ENCODE data around the gene CFD.
"Not testable (repeated sequence)": the region's sequence is repeated elsewhere in the genome, so short reads cannot be mapped to it uniquely, and the experiment has no call there.

Gene CFD

GRCh38 chr19:852136-853013 is 7.1 kb upstream of the CFD start, which contains the start of gene ELANE:
Gene ELANE (plus strand): TSS chr19:852303. CDS start chr19:852329, 26 bp downstream.
- no peak for DNase-seq (ENCODE audit: low spot score)

GRCh38 chr19:853014-853585 is 6.4 kb upstream of the CFD start:
- no peak for DNase-seq (ENCODE audit: low spot score)

GRCh38 chr19:853614-854220 is 5.7 kb upstream of the CFD start:
- DNase-seq (ENCODE audit: low spot score) = not testable (repeated sequence)

GRCh38 chr19:854549-854948 is 4.9 kb upstream of the CFD start:
- no peak for DNase-seq (ENCODE audit: low spot score)

GRCh38 chr19:855142-855541 is 4.3 kb upstream of the CFD start:
- DNase-seq (ENCODE audit: low spot score) = no peak

- DNase-seq (ENCODE audit: low spot score) = no peak
Measured at GRCh38 chr19:855566-856120, 3.8 kb upstream of the CFD start.

- no peak for DNase-seq (ENCODE audit: low spot score)
Measured at GRCh38 chr19:858284-858683, 1.2 kb upstream of the CFD start.

- DNase-seq (ENCODE audit: low spot score) = no peak
Measured at GRCh38 chr19:861141-861755, 1.8 kb downstream of the CFD start.

- peak; percentile 80 for DNase-seq (ENCODE audit: low spot score)
Measured at GRCh38 chr19:861756-862580, 2.5 kb downstream of the CFD start.

- DNase-seq (ENCODE audit: low spot score) = no peak
Measured at GRCh38 chr19:862581-863314, 3.3 kb downstream of the CFD start.

- no peak for DNase-seq (ENCODE audit: low spot score)
Measured at GRCh38 chr19:863315-863620, 3.8 kb downstream of the CFD start.

GRCh38 chr19:866769-867300 is 7.4 kb downstream of the CFD start:
- no peak for DNase-seq (ENCODE audit: low spot score)

- DNase-seq (ENCODE audit: low spot score) = no peak
Measured at GRCh38 chr19:867301-867793, 7.9 kb downstream of the CFD start.

- no peak for DNase-seq (ENCODE audit: low spot score)
Measured at GRCh38 chr19:867855-868457, 8.5 kb downstream of the CFD start.

- no peak for DNase-seq (ENCODE audit: low spot score)
Measured at GRCh38 chr19:868458-869244, 9.2 kb downstream of the CFD start.

- no peak for DNase-seq (ENCODE audit: low spot score)
Measured at GRCh38 chr19:869245-870177, 10.0 kb downstream of the CFD start.

GRCh38 chr19:870314-870713 is 10.8 kb downstream of the CFD start:
- DNase-seq (ENCODE audit: low spot score) = no peak

GRCh38 chr19:870963-871401 is 11.5 kb downstream of the CFD start:
- no peak for DNase-seq (ENCODE audit: low spot score)
